ENCODE data around the gene DLST. TPM values are rescaled to one million over a fixed set of nuclear protein-coding genes. Genes with fewer than 3 reads are reported as not detected.

Gene DLST
- total RNA-seq, 1 donor from 2014 or later: 125 TPM

- Mint-ChIP-seq H3K4me3 (ENCODE audit: unreplicated experiment) (no peak overlapping the region), H3K27me3 (ENCODE audit: unreplicated experiment) (peaks cover 12% of the 10 kb centered on the region), H3K36me3 (ENCODE audit: low read depth, unreplicated experiment) (peaks cover 8% of the 10 kb centered on the region), H3K9me3 (ENCODE audit: unreplicated experiment) (no peaks in the 10 kb centered on the region), H3K27ac (ENCODE audit: unreplicated experiment) (no peak overlapping the region), H3K4me1 (ENCODE audit: unreplicated experiment) (peaks cover 3% of the 10 kb centered on the region)
- DNase-seq (ENCODE audit: low spot score): no peak
- TF ChIP-seq CTCF (IDR thresholded peaks at IDR 0.05; ENCODE audit: unreplicated experiment): no peak
Observed at GRCh38 chr14:74952697-74953484, 71.2 kb downstream of the DLST start.

Other genes starting within 250 kb of the DLST start
- gene AREL1, start 168.8 kb upstream of the DLST start, total RNA-seq (ENCODE audit: unreplicated experiment): 41.6 TPM
- gene FCF1, start 168.8 kb upstream of the DLST start, total RNA-seq (ENCODE audit: unreplicated experiment): 35.7 TPM
- gene YLPM1, start 118.6 kb upstream of the DLST start, total RNA-seq (ENCODE audit: unreplicated experiment): 74.9 TPM
- 0.08 TPM for gene PROX2, start 5.8 kb upstream of the DLST start, total RNA-seq (ENCODE audit: unreplicated experiment)
- 2.3 TPM for gene RPS6KL1, start 41.3 kb downstream of the DLST start, total RNA-seq (ENCODE audit: unreplicated experiment)
- 6.5 TPM for gene PGF, start 73.7 kb downstream of the DLST start, total RNA-seq (ENCODE audit: unreplicated experiment)
- 31.8 TPM for gene EIF2B2, start 121.0 kb downstream of the DLST start, total RNA-seq (ENCODE audit: unreplicated experiment)
- gene MLH3, start 169.6 kb downstream of the DLST start, total RNA-seq (ENCODE audit: unreplicated experiment): 17.2 TPM
- gene ACYP1, start 182.1 kb downstream of the DLST start, total RNA-seq (ENCODE audit: unreplicated experiment): 5.8 TPM
- gene ZC2HC1C, start 187.7 kb downstream of the DLST start, total RNA-seq (ENCODE audit: unreplicated experiment): 1.6 TPM
- 74.3 TPM for gene NEK9, start 245.1 kb downstream of the DLST start, total RNA-seq (ENCODE audit: unreplicated experiment)

All from endothelial cell (in vitro differentiated cells).